ENCODE measurements around the gene RPLP1. TPM values are rescaled to one million over a fixed set of nuclear protein-coding genes. Genes with fewer than 3 reads are reported as not detected.

Gene RPLP1
- total and polyA plus RNA-seq, 9 of the 15 experiments (the other 6 are each of a cell fraction or from before 2014, with no cell fraction given) = 76.3 to 3,053 (median 847) TPM

GRCh38 chr15:69465253-69465652 is 12.6 kb downstream of the RPLP1 start (continued):
- TF ChIP-seq ATF3 (IDR thresholded peaks at IDR 0.05) (0 out of 2 replicates have a peak, but pooled peaks have one; percentile 8), ATF3 (CRISPR knock-in tag; conservative IDR thresholded peaks at IDR 0.05) (no peak), TEAD4 (IDR thresholded peaks at IDR 0.05; ENCODE audit: low read length) (no peak), TEAD4 (CRISPR knock-in tag; IDR thresholded peaks at IDR 0.05; ENCODE audit: borderline replicate concordance) (no peak), ZNF274 (IDR thresholded peaks at IDR 0.05; ENCODE audit: borderline replicate concordance, low read depth, low read length) (no peak), SREBF2 (CRISPR knock-in tag; IDR thresholded peaks at IDR 0.05) (no peak), MTA2 (IDR thresholded peaks at IDR 0.05; ENCODE audit: low read depth) (no peak)

GRCh38 chr15:69466733-69467132 is 14.1 kb downstream of the RPLP1 start:
- in situ Hi-C loops (cut with MboI) = no loop called here
- BruUV-seq (replicated peaks) = no TSS peak
- no peak for FAIRE-seq
- ChIA-PET CTCF (ENCODE audit: low intra/inter-chr PET ratio) (interaction anchor here (0.6 kb wide), 1 partner anchor 422 kb away, joined by 3 read pairs; no protein-coding TSS in a partner anchor), POLR2A (interaction anchor here (0.5 to 2.9 kb wide), 2 partner anchors 9 to 14 kb away, joined by 3 to 14 read pairs; partner anchors contain the start of gene RPLP1)
- intact Hi-C loops (cut with micrococcal nuclease) = loop anchor here (5.0 to 10.0 kb wide), 2 partner anchors 302 to 409 kb away; partner anchors contain the start of gene GLCE
- H3K9me1 ChIP-seq (ENCODE audit: control insufficient read depth, insufficient read depth, low read length) = no peaks in the 10 kb centered on the region
- no peak for ATAC-seq
- no peak overlapping the region for H2AFZ ChIP-seq (ENCODE audit: low read depth, low read length)
- H3K27ac ChIP-seq (ENCODE audit: extremely low read depth, low read depth, low read length) = no peak overlapping the region
- DNase-seq (ENCODE audit: extremely low read depth in 1 of 4, low spot score in 3 of 4) = no peak
- H3K79me2 ChIP-seq (ENCODE audit: control insufficient read depth, insufficient read depth, low read length) = peaks cover 5% of the 10 kb centered on the region; the same call in 2 of the 3 replicates
- no peak overlapping the region for H3K4me3 ChIP-seq
- H3K4me1 ChIP-seq (replicated peaks in 1 of 2; ENCODE audit: control insufficient read depth in 2 of 2, insufficient read depth in 2 of 2, low read length in 2 of 2) = peaks cover 30 to 42% of the 10 kb centered on the region in 2 experiments; a peak in 4 of 5 replicates
- no peaks in the 10 kb centered on the region for H3K36me3 ChIP-seq (ENCODE audit: control insufficient read depth, insufficient read depth, low read length)
- no peaks in the 10 kb centered on the region for H3K9me3 ChIP-seq (replicated peaks; ENCODE audit: control insufficient read depth, insufficient read depth, low read depth, low read length)
- peaks cover 0 to 4% of the 10 kb centered on the region in 2 experiments; a peak in 2 of 5 replicates for H3K27me3 ChIP-seq (ENCODE audit: control insufficient read depth in 2 of 2, insufficient read depth in 2 of 2, low read length in 2 of 2)
- 33% methylated on average over 2 of the region's 2 CpGs for WGBS (ENCODE audit: insufficient coverage, low coverage, missing lambda C conversion rate)
- H3K9ac ChIP-seq (ENCODE audit: insufficient read depth in 1 of 2, low read depth in 2 of 2, low read length in 2 of 2) = no peak overlapping the region
- no peak overlapping the region for H3K4me2 ChIP-seq (ENCODE audit: insufficient read depth, low read length)
- peaks cover 3% of the 10 kb centered on the region; the same call in 1 of the 2 replicates for H4K20me1 ChIP-seq (replicated peaks; ENCODE audit: control insufficient read depth, insufficient read depth, low read length)
- TF ChIP-seq ZNF174 (CRISPR knock-in tag; IDR thresholded peaks at IDR 0.05) = no peak
- no peak for TF ChIP-seq BRF1 (IDR thresholded peaks at IDR 0.05; ENCODE audit: borderline replicate concordance, extremely low read depth, insufficient read length)
- no peak for TF ChIP-seq SMAD2 (IDR thresholded peaks at IDR 0.05; ENCODE audit: low read depth, low read length)
- no peak for TF ChIP-seq SOX6 (IDR thresholded peaks at IDR 0.05)
- no peak for TF ChIP-seq NFIX (CRISPR knock-in tag; IDR thresholded peaks at IDR 0.05; ENCODE audit: low read depth)
- TF ChIP-seq CBFB (CRISPR knock-in tag; IDR thresholded peaks at IDR 0.05) = no peak
- no peak for TF ChIP-seq E2F1 (CRISPR knock-in tag; IDR thresholded peaks at IDR 0.05)
- TF ChIP-seq ARID3A (IDR thresholded peaks at IDR 0.05; ENCODE audit: borderline replicate concordance, low read depth, low read length) = no peak
- TF ChIP-seq E4F1 (CRISPR knock-in tag; IDR thresholded peaks at IDR 0.05; ENCODE audit: borderline replicate concordance) = no peak

Measured in K562 (cell line).